Measurements from ENCODE around the gene CAPN6.

CAPN6 gene

GRCh38 chrX:111199505-111199904 lies 70.8 kb downstream of the CAPN6 start:
- DNase-seq, result no peak

Measured in CD4-positive, alpha-beta T cell treated with Interleukin-15 for 1 hour (primary cell).